ENCODE data around the gene PCDHGB2. TPM values are rescaled to one million over a fixed set of nuclear protein-coding genes. Genes with fewer than 3 reads are reported as not detected.
"Not testable (repeated sequence)": the region's sequence is repeated elsewhere in the genome, so short reads cannot be mapped to it uniquely, and the experiment has no call there.

PCDHGB2 gene
- total RNA-seq, 1 donor from 2014 or later: 1.3 TPM

DNA sequence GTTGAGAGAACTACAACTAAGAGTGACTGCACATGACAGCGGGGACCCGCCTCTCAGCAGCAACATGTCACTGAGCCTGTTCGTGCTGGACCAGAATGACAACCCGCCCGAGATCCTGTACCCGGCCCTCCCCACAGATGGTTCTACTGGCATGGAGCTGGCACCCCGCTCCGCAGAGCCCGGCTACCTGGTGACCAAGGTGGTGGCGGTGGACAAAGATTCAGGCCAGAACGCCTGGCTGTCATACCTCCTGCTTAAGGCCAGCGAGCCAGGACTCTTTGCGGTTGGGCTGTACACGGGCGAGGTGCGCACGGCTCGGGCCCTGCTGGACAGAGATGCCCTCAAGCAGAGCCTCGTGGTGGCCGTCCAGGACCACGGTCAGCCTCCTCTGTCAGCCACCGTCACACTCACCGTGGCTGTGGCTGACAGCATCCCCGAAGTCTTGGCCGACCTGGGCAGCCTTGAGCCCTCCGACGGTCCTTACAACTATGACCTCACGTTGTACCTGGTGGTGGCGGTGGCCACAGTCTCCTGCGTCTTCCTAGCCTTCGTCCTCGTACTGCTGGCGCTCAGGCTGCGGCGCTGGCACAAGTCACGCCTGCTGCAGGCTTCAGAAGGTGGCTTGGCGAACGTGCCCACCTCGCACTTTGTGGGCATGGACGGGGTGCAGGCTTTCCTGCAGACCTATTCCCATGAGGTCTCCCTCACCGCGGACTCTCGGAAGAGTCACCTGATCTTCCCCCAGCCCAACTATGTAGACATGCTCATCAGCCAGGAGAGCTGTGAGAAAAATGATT is 24.9 kb downstream of the PCDHGB2 start:
- DNase-seq (ENCODE audit: low read depth, low spot score): no peak

DNA sequence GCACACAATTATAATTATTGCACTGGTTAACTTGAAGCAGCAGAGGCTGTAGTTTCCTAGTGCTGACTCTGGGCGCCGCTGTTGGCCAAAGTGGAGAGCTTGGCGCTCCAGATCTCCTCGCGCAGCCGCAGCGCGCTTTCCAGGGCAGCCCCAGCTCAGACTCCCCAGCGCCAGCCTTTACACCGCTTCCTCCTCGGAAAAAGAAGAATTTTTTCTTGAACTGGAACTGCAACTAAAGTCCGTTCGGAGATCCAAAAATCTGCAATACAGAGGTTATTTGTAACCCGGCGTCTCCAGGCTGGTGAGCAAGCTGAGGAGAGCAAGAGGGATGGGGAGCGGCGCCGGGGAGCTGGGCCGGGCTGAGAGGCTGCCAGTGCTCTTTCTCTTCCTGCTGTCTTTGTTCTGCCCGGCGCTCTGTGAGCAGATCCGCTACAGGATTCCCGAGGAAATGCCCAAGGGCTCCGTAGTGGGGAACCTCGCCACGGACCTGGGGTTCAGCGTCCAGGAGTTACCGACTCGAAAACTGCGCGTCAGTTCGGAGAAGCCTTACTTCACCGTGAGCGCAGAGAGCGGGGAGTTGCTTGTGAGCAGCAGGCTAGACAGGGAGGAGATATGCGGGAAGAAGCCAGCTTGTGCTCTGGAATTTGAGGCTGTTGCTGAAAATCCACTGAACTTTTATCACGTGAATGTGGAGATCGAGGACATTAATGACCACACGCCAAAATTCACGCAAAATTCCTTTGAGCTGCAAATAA is 27.9 kb downstream of the PCDHGB2 start, which contains the start of gene PCDHGB4:
Gene PCDHGB4, plus strand, starts transcription at position 142 of the 755 bp plus-strand sequence. Its CDS starts 187 bp downstream, at position 329.
- not testable (repeated sequence) for DNase-seq (ENCODE audit: low read depth, low spot score)

DNA sequence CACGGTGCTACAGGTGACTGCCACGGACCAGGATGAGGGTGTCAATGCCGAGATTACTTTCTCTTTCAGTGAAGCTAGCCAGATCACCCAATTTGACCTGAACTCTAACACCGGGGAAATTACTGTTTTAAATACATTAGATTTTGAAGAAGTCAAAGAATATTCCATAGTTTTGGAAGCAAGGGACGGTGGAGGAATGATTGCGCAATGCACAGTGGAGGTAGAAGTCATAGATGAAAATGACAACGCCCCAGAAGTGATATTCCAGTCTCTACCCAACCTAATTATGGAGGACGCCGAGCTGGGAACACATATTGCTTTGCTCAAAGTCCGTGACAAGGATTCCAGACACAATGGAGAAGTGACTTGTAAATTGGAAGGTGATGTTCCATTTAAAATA is 28.9 kb downstream of the PCDHGB2 start:
- no peak for DNase-seq (ENCODE audit: low read depth, low spot score)

DNA sequence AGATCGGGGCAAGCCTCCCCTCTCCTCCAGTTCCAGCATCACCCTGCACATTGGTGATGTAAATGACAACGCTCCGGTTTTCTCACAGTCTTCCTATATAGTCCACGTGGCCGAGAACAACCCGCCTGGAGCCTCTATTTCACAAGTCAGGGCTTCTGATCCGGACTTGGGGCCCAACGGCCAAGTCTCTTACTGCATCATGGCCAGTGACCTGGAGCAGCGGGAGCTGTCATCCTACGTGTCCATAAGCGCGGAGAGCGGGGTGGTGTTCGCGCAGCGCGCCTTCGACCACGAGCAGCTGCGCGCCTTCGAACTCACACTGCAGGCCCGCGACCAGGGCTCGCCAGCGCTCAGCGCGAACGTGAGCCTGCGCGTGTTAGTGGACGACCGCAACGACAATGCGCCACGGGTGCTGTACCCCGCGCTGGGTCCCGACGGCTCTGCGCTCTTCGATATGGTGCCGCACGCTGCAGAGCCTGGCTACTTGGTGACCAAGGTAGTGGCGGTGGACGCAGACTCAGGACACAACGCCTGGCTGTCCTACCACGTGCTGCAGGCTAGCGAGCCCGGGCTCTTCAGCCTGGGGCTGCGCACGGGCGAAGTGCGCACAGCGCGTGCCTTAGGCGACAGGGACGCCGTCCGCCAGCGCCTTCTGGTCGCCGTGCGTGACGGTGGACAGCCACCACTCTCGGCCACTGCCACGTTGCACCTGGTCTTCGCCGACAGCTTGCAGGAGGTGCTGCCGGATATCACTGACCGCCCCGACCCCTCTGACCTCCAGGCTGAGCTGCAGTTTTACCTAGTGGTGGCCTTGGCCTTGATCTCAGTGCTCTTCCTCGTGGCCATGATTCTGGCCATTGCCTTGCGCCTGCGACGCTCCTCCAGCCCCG is 29.6 kb downstream of the PCDHGB2 start:
- no peak for DNase-seq (ENCODE audit: low read depth, low spot score)

DNA sequence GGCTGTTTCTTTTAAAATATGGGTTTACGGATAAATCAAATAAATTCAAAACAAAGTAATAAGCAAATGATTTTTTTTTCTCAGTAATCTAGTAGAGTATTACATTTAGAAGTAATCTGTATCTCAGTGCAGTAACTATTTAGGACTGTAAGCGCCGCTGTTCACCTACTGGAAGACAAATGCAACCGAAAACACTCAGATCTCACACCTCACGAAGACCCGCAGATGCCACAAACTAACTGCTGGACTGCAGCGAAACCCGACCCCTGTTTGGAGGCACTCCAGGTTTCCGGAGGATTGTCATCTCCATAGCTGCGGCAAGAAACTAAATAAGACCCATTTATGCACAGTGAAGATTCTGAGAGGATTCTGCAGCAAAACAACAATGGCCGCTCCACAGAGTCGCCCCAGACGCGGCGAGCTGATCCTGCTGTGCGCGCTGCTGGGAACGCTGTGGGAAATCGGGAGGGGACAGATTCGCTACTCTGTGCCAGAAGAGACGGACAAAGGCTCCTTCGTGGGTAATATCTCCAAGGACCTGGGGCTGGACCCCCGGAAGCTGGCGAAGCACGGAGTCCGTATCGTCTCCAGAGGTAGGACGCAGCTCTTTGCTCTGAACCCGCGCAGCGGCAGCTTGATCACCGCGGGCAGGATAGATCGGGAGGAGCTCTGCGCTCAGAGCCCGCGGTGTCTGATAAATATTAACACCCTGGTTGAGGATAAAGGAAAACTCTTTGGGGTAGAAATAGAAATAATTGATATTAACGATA is 32.8 kb downstream of the PCDHGB2 start, which contains the start of gene PCDHGA8:
Gene PCDHGA8, plus strand, starts transcription at position 205 of the 770 bp plus-strand sequence. Its CDS starts 181 bp downstream, at position 386.
- DNase-seq (ENCODE audit: low read depth, low spot score): no peak

DNA sequence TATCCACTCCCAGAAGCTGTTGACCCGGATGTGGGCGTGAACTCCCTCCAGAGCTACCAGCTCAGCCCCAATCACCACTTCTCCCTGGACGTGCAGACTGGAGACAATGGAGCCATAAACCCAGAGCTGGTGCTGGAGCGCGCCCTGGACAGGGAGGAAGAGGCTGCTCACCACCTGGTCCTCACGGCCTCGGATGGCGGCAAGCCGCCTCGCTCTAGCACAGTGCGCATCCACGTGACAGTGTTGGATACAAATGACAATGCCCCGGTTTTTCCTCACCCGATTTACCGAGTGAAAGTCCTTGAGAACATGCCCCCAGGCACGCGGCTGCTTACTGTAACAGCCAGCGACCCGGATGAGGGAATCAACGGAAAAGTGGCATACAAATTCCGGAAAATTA is 33.5 kb downstream of the PCDHGB2 start:
- no peak for DNase-seq (ENCODE audit: low read depth, low spot score)

DNA sequence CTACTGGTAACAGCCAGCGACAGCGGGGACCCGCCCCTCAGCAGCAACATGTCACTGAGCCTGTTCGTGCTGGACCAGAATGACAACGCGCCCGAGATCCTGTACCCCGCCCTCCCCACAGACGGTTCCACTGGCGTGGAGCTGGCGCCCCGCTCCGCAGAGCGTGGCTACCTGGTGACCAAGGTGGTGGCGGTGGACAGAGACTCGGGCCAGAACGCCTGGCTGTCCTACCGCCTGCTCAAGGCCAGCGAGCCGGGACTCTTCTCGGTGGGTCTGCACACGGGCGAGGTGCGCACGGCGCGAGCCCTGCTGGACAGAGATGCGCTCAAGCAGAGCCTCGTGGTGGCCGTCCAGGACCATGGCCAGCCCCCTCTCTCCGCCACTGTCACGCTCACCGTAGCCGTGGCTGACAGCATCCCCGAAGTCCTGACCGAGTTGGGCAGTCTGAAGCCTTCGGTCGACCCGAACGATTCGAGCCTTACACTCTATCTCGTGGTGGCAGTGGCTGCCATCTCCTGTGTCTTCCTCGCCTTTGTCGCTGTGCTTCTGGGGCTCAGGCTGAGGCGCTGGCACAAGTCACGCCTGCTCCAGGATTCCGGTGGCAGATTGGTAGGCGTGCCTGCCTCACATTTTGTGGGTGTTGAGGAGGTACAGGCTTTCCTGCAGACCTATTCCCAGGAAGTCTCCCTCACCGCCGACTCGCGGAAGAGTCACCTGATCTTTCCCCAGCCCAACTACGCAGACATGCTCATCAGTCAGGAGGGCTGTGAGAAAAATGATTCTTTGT is 34.8 kb downstream of the PCDHGB2 start:
- DNase-seq (ENCODE audit: low read depth, low spot score): not testable (repeated sequence)

DNA sequence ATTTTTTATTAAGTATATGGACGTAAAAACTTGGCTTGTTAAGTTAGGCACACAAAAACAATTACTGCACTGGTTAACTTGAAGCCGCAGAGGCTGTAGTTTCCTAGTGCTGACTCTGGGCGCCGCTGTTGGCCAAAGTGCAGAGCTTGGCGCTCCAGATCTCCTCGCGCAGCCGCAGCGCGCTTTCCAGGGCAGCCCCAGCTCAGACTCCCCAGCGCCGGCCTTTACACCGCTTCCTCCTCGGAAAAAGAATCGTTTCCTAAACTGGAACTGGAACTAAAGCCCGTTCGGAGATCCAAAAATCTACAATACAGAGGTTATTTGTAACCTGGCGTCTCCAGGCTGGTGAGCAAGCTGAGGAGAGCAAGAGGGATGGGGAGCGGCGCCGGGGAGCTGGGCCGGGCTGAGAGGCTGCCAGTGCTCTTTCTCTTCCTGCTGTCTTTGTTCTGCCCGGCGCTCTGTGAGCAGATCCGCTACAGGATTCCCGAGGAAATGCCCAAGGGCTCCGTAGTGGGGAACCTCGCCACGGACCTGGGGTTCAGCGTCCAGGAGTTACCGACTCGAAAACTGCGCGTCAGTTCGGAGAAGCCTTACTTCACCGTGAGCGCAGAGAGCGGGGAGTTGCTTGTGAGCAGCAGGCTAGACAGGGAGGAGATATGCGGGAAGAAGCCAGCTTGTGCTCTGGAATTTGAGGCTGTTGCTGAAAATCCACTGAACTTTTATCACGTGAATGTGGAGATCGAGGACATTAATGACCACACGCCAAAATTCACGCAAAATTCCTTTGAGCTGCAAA is 38.2 kb downstream of the PCDHGB2 start, which contains the start of gene PCDHGB5:
Gene PCDHGB5, plus strand, starts transcription at position 192 of the 796 bp plus-strand sequence. Its CDS starts 181 bp downstream, at position 373.
- DNase-seq (ENCODE audit: low read depth, low spot score): not testable (repeated sequence)

DNA sequence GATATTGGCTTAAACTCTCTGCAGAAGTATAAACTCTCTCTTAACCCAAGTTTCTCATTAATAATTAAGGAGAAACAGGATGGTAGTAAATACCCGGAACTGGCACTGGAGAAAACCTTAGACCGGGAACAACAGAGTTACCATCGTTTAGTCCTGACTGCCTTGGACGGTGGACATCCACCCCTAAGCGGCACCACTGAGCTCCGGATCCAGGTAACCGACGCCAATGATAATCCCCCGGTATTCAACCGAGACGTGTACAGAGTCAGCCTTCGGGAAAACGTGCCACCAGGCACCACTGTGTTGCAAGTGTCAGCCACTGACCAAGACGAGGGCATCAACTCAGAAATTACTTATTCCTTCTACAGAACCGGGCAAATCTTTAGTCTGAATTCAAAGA is 38.8 kb downstream of the PCDHGB2 start:
- no peak for DNase-seq (ENCODE audit: low read depth, low spot score)

DNA sequence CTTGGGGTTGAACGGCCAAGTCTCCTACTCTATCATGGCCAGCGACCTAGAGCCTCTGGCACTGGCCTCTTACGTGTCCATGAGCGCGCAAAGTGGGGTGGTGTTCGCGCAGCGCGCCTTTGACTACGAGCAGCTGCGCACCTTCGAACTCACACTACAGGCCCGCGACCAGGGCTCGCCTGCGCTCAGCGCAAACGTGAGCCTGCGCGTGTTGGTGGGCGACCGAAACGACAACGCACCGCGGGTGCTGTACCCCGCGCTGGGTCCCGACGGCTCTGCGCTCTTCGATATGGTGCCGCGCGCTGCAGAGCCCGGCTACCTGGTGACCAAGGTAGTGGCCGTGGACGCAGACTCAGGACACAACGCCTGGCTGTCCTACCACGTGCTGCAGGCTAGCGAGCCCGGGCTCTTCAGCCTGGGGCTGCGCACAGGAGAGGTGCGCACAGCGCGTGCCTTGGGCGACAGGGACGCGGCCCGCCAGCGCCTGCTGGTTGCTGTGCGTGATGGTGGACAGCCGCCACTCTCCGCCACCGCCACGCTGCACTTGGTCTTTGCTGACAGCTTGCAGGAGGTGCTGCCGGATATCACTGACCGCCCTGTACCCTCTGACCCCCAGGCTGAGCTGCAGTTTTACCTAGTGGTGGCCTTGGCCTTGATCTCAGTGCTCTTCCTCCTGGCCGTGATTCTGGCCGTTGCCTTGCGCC is 39.9 kb downstream of the PCDHGB2 start:
- DNase-seq (ENCODE audit: low read depth, low spot score): no peak

DNA sequence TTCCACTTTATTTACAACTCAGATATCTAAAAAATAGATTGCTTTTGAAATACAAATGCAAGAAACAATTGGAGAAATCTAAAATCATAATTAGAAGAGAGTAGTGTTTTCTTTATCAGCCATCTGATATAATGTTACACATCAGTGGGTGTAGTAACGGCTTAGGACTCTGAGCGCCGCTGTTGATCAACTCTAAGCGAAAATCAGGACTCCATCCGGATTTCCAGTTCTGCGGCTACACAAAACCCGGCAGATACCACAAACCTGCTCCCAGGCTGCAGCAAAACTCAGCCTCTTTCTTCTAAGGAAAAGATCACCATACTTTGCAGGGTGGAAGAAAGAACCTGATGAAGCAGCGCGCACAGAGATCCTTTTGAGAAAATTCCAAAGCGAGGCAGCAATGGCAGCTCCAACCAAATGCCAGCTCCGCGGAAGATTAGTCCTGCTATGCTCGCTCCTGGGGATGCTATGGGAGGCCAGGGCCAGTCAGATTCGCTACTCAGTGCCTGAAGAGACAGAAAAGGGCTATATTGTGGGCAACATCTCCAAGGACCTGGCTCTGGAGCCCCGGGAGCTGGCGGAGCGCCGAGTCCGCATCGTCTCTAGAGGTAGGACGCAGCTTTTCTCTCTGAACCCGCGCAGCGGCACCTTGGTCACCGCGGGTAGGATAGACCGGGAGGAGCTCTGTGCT is 42.9 kb downstream of the PCDHGB2 start, which contains the start of gene PCDHGA9:
Gene PCDHGA9, plus strand, starts transcription at position 226 of the 691 bp plus-strand sequence. Its CDS starts 175 bp downstream, at position 401.
- DNase-seq (ENCODE audit: low read depth, low spot score): no peak

DNA sequence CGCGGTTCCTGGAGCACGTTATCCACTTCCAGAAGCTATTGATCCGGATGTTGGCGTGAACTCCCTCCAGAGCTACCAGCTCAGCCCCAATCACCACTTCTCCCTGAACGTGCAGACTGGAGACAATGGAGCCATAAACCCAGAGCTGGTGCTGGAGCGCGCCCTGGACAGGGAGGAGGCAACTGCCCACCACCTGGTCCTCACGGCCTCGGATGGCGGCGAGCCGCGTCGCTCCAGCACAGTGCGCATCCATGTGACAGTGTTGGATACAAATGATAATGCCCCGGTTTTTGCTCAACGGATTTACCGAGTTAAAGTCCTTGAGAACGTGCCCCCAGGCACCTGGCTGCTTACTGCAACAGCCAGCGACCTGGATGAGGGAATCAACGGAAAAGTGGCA is 43.6 kb downstream of the PCDHGB2 start:
- no peak for DNase-seq (ENCODE audit: low read depth, low spot score)

DNA sequence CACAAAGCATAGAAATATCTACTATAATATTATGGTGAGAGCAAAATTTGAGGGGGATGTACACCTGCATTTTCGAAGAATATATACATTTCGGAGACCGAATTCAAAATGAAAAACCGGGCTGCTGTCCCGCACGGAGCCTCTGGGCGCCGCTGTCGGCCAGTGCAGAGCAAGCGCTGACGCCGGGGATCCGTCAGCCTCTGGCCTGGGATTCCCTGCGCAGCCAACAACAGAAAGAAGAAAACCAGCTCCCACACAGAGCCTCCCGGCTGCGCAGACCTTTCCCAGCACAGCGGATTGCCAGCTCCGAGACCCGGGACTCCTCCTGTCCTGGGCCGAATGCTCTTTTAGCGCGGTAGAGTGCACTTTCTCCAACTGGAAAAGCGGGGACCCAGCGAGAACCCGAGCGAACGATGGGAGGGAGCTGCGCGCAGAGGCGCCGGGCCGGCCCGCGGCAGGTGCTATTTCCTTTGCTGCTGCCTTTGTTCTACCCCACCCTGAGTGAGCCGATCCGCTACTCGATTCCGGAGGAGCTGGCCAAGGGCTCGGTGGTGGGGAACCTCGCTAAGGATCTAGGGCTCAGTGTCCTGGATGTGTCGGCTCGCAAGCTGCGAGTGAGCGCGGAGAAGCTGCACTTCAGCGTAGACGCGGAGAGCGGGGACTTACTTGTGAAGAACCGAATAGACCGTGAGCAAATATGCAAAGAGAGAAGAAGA is 48.2 kb downstream of the PCDHGB2 start, which contains the start of gene PCDHGB6:
Gene PCDHGB6, plus strand, starts transcription at position 232 of the 716 bp plus-strand sequence. Its CDS starts 182 bp downstream, at position 414.
- not testable (repeated sequence) for DNase-seq (ENCODE audit: low read depth, low spot score)

DNA sequence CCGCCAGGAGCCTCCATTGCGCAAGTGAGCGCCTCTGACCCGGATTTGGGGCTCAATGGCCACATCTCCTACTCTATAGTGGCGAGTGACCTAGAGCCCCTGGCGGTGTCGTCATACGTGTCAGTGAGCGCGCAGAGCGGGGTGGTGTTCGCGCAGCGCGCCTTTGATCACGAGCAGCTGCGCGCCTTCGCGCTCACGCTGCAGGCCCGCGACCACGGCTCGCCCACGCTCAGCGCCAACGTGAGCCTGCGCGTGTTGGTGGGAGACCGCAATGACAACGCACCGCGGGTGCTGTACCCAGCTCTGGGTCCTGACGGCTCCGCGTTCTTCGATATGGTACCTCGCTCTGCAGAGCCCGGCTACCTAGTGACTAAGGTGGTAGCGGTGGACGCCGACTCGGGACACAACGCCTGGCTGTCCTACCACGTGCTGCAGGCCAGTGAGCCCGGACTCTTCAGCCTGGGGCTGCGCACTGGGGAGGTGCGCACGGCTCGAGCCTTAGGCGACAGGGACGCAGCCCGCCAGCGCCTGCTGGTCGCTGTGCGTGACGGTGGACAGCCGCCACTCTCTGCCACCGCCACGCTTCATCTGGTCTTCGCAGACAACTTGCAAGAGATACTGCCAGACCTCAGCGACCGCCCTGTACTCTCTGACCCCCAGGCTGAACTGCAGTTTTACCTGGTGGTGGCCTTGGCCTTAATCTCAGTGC is 50.0 kb downstream of the PCDHGB2 start:
- DNase-seq (ENCODE audit: low read depth, low spot score): no peak

DNA sequence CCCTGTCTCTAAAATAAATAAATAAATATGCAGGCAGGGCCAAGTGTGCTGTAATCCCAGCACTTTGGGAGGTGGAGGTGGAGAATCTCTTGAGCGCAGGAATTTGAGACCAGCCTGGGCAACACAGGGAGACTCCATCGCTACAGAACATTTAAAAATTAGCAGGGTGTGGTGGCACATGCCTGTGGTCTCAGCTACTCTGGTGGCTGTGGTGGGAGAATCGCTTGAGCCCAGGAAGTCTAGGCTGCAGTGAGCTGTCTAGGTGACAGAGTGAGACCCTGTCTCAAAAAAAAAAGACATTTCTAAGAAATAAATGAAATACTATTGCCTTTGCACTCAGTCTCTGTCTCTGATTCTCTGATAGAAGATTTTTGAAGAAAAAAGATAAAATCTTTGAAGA is 51.8 kb downstream of the PCDHGB2 start:
- DNase-seq (ENCODE audit: low read depth, low spot score): no peak
